Lung microvascular endothelial cell (primary cell): ENCODE data around the gene TSPOAP1. TPM values are rescaled to one million over a fixed set of nuclear protein-coding genes. Genes with fewer than 3 reads are reported as not detected.

ENCODE experiments used
- DNase-seq, 2 donors: peaks; one replicate each; pipeline versions ENCODE4 v3.0.0 to v3.0.0-alpha.2; 2010; ENCODE audit warnings: low read depth in 2 of 2
- total RNA-seq: library from RNA; depleted of rRNA; stranded (reverse); fragments of >200 nt; gene quantifications from 2 replicates; pipeline ENCODE4 v1.2.1, GENCODE V29; 2014

The TSPOAP1 gene
- total RNA-seq = under 0.01 TPM in 1 of 2 replicates, not detected in the other

GRCh38 chr17:58328195-58329034, at the start of gene TSPOAP1:
Gene TSPOAP1 (minus strand): TSS chr17:58328795. CDS start chr17:58327920, 875 bp downstream.
- DNase-seq = no peak

GRCh38 chr17:58377661-58378060, 49.1 kb upstream of the TSPOAP1 start:
- no peak for DNase-seq

- no peak for DNase-seq
These were observed 48.6 kb upstream of the TSPOAP1 start for GRCh38 chr17:58377093-58377601.

DNA sequence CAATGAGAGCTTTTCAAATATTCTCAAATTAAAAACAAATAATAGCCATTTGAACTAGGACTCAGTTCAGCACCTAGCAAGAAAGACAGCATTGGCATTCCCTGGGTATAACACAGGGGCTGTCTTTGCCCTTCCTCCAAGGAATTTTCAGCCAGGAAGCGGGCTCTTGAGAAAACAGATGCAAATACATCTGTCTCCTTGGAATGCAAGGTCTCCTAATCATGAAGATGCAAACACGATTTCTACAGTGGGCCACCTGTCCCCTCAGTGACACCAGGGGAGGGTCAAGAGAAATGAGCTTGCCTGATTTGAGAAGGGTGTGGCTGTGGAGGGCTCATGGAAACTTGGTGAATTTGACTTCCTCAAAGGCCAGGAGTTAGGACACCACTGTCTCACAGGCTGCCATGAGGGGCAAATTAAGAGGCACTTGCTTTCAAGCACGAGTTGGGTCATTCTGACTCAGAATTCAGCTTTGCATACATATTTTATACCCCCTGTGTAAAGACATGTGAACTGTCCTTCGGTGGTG, 47.9 kb upstream of the TSPOAP1 start:
- no peak for DNase-seq

- no peak for DNase-seq
These were observed 47.2 kb upstream of the TSPOAP1 start for GRCh38 chr17:58375811-58376210.

GRCh38 chr17:58375256-58375655, 46.7 kb upstream of the TSPOAP1 start:
- DNase-seq = no peak

DNA sequence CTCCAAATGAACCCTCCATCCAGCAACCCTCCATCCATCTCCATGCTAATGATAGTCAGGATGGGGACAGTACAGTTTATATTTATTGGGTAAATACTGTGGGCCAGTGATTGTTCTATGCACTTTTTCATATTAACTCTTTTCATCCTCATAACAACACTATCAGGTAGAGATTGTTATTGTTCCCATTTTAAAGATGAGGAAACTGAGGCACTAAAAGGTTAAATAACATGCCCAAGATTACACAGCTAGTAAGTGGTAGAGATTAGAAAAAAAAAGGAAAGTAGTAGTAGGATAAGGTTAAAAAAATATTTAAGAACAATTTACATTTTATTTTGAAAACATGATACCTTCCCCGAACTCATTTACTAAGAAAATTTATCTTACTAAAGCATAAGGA, 45.3 kb upstream of the TSPOAP1 start:
- no peak for DNase-seq

- no peak for DNase-seq
These were observed 44.4 kb upstream of the TSPOAP1 start for GRCh38 chr17:58373003-58373402.

GRCh38 chr17:58371300-58371950, 42.8 kb upstream of the TSPOAP1 start:
- DNase-seq = no peak

DNA sequence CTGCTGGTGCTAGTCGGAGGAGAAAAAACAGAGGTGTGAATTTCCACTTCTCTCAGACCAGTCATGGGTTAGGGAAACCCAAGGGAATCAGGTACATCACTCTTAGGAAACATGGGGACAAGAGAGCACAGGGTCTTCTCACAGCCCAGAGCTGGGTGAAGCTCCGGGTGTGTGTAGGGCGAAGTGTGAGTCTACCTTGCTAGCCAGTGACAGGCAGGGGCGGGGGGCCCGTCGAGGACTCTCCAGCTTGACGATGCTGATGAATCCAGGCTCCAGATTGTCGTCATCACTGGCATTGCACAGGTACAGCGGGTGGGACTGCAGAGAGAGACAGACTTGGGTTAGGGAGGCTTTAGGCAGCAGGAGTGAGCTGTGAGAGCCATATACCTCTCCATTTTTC, 42.1 kb upstream of the TSPOAP1 start:
- DNase-seq = no peak

- no peak for DNase-seq
These were observed 41.7 kb upstream of the TSPOAP1 start for GRCh38 chr17:58370309-58370708.

DNA sequence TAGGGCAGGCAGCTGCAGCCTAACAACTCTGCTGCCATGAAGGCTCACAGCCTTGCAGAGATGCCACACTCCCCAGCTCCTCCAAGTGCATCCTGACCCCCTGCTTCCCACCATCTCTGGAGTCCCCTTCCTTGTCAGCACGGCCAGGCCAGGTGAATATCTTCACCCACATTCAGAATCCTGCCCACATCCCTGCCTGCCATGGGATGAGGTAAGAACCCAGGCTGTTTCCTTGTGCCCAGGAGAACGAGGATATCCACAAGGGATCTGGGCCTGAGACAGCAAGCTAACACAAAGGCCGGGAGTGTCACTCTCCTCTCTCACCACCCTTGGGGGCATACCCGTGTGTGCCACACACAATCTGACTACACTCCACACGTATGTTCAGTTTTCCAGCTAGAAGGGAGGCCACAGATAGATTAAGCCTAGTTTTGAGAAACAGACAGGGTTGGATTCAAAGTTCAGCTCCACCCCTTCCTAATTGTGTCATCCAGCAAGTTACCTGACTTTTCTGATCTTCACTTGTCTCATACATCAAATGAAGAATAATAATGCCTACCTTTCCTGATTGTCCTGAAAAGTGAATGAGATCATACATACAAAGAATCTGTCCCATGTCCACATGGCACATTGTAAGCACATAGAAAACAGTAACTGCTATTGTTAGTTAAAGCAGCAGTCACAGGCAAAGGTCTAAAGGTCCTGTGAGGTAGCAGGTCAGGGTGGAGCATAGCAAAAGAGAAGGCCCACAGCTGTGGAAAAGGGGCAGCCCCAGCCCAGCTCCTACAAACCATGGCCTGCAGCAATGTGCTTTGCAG, 40.8 kb upstream of the TSPOAP1 start:
- DNase-seq = no peak

DNA sequence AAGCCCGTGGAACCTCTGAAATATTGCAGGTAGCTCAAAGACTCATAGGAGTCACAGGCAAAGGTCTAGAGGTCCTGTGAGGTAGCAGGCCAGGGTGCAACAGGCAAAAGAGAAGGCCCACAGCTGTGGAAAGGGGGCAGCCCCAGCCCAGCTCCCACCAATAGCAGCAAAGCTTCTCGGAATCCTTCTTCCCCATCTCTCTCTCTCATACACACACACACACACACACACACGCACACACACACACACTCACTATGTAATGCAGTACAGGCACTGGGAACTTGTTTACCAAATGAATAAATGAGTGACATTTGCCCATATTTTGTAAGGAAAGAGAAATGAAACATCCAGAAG, 40.2 kb upstream of the TSPOAP1 start:
- DNase-seq = no peak

- DNase-seq = no peak
These were observed 38.9 kb upstream of the TSPOAP1 start for GRCh38 chr17:58367461-58367860.

- no peak for DNase-seq
These were observed 37.5 kb upstream of the TSPOAP1 start for GRCh38 chr17:58365980-58366595.

- no peak for DNase-seq
These were observed 36.8 kb upstream of the TSPOAP1 start for GRCh38 chr17:58365185-58365979.

DNA sequence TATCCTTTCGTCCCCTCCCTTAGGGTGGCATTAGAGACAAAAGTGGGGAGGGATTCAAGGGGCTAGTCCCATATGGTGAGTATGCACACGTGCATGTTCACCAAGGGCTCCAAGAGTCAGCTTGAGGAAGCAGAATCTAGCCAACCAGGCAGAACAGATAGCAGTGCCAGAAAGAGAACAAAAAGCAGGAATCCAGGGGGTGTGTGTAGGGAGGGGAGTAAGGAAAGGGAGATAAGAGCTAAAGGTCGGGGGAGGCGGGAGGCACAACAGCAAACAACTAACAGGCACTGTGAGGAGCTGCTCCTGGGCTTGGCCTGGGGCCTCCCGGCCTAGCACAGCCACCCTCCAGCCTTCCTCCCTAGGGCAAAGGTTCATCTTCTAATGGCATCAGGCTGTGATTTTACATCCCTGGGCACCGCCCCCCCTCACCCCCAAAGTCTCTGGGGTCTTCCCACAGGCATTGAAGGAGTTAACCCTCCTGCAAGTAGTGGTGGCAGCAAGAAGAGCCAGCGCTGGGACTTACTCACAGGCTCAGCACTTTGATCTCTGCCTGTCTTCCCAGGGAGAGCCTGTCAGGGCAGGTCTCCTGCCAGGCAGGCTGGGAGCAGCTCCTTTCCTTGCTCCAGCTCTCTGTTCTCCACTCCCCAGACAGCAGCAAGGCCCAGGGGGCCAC, 35.8 kb upstream of the TSPOAP1 start:
- no peak for DNase-seq

- no peak for DNase-seq
These were observed 35.0 kb upstream of the TSPOAP1 start for GRCh38 chr17:58363457-58364185.

DNA sequence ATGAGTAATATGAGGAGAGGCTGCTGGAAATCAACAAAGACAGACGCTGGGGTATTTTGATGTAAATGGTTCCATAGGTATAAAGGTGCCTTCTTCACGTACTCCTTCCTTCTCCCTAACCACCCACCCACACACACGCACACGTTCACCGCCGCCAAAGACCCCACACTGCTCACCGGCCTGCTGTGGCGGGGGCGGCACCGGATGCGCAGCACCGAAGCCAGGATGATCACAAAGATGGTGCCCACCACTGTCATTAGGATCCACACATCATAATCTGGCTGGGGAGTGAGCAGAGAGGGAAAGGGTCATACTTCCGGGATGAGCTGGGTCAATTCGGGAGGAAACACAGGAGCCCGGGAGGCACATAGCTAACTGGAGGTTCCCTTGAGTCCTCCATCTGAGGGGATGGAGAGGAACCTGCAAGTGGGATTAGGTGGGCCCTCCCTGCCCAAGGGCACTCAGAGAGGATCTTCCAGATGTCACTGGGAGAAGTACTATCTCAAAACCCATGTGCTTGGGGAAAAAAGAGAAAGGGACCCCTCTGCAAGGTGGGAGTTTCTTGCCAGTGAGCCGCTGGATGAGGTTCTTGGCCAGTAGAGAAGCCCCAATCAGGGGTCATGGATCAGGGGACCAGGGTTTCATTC, 33.9 kb upstream of the TSPOAP1 start:
- no peak for DNase-seq
